ENCODE measurements around the gene OR10R2.

GRCh38 chr1:158493054-158493453, 21.0 kb downstream of the OR10R2 start:
- TF ChIP-seq, protein P1, sequence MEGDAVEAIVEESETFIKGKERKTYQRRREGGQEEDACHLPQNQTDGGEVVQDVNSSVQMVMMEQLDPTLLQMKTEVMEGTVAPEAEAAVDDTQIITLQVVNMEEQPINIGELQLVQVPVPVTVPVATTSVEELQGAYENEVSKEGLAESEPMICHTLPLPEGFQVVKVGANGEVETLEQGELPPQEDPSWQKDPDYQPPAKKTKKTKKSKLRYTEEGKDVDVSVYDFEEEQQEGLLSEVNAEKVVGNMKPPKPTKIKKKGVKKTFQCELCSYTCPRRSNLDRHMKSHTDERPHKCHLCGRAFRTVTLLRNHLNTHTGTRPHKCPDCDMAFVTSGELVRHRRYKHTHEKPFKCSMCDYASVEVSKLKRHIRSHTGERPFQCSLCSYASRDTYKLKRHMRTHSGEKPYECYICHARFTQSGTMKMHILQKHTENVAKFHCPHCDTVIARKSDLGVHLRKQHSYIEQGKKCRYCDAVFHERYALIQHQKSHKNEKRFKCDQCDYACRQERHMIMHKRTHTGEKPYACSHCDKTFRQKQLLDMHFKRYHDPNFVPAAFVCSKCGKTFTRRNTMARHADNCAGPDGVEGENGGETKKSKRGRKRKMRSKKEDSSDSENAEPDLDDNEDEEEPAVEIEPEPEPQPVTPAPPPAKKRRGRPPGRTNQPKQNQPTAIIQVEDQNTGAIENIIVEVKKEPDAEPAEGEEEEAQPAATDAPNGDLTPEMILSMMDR (IDR thresholded peaks at IDR 0.05): no peak
- TF ChIP-seq EP300 (IDR thresholded peaks at IDR 0.05): no peak

Data from gastroesophageal sphincter (tissue), 3 donors.